ENCODE data around the gene DDHD1.

GRCh38 chr14:53054457-53054856 lies 98.7 kb downstream of the DDHD1 start:
- TF ChIP-seq, protein P1, sequence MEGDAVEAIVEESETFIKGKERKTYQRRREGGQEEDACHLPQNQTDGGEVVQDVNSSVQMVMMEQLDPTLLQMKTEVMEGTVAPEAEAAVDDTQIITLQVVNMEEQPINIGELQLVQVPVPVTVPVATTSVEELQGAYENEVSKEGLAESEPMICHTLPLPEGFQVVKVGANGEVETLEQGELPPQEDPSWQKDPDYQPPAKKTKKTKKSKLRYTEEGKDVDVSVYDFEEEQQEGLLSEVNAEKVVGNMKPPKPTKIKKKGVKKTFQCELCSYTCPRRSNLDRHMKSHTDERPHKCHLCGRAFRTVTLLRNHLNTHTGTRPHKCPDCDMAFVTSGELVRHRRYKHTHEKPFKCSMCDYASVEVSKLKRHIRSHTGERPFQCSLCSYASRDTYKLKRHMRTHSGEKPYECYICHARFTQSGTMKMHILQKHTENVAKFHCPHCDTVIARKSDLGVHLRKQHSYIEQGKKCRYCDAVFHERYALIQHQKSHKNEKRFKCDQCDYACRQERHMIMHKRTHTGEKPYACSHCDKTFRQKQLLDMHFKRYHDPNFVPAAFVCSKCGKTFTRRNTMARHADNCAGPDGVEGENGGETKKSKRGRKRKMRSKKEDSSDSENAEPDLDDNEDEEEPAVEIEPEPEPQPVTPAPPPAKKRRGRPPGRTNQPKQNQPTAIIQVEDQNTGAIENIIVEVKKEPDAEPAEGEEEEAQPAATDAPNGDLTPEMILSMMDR (IDR thresholded peaks at IDR 0.05; ENCODE audit: poor library complexity), result no peak
- TF ChIP-seq EZH2 (IDR thresholded peaks at IDR 0.05; ENCODE audit: borderline replicate concordance), result no peak
